HG03460 (cell line): ENCODE data around the gene LILRA6.
"Not testable (repeated sequence)": the region's sequence is repeated elsewhere in the genome, so short reads cannot be mapped to it uniquely, and the experiment has no call there.

ENCODE experiments used
- ATAC-seq: cut with Tn5 transposase; IDR thresholded peaks from one replicate; pipeline ENCODE4 v1.9.1; 2021; ENCODE audit not compliant: unreplicated experiment

The LILRA6 gene

DNA sequence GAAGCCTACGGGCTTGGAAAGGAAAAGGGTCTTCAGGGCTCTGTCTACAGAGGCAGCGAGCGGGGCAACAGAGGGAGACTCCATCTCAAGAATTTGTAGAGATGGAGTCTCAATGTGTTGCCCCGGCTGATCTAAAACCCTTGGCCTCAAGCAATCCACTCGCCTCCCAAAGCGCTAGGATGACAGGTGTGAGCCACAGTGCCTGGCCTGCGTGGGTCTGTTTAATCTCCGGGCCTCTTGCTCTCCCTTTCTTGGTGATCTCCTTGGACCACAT lies 33.9 kb downstream of the LILRA6 start:
- no peak for ATAC-seq

DNA sequence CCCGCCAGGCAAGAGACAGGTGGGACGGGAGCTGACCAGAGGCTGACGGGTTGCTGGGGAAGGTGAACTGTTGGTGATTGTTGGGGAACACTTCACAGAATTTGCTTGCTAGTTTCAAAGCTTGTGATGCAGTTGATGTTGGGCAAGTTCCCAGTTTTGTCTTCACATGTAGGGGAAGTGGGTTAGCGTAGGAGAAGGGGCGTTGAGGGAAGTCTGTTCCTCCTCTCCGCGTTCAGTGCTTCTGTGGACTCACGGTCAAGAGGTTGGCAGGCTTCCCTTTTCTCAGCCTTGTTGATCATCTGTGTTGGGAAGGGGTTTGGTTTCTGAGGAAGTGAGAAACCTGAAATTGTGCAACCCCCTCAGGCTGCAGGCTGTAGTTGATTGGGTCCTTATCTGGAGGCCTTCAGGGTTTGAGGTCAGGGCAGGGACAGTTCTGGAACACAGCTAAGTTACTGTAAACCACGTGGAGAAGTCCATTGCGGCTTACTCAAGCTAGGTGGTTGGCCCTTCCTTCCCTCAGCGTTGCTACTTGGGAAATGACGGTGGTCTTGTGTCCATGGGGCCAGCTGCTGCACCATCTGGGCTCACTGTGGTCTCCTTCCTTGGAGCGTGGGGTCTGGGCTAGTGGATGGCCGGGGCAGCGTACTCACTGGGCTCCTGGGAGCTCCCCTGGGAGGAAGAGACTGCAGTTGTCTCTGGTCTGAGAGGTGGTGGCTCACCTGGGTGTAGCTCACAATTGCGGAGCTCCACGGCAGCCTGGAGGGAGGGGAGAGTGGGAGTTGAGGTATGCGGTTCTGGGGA lies 34.4 kb downstream of the LILRA6 start:
- peak; percentile 36 for ATAC-seq

DNA sequence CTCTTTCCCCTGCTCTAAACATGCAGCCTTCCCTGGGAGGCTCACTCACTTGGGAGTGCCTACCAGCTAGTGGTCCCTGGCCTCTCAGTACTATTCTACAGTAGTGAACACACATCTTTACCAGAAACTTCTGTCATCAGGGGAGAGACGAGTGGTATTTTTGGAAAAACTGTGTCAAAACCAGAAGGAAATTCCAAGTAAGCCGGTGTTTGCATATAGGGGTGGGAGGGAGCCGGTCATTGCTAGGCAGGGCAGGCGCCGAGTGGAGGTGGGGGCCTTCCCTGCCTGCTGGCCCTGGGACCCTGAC lies 35.0 kb downstream of the LILRA6 start:
- no peak for ATAC-seq

DNA sequence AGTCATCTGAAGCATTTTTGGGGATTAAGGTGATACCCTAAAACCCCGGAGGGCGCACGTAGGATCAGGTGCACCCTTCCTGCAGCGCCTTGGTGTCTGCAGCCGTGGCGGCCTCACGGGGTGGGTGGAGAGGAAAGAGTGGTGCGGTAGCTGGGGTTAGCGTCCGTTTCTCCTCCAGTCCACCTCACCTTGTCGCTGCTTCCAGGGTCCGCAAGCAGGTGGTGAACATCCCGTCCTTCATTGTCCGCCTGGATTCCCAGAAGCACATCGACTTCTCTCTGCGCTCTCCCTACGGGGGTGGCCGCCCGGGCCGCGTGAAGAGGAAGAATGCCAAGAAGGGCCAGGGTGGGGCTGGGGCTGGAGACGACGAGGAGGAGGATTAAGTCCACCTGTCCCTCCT lies 35.4 kb downstream of the LILRA6 start:
- not testable (repeated sequence) for ATAC-seq

GRCh38 chr19:54206831-54207177 lies 35.8 kb downstream of the LILRA6 start:
- no peak for ATAC-seq

GRCh38 chr19:54206030-54206830 lies 36.4 kb downstream of the LILRA6 start:
- ATAC-seq: no peak

DNA sequence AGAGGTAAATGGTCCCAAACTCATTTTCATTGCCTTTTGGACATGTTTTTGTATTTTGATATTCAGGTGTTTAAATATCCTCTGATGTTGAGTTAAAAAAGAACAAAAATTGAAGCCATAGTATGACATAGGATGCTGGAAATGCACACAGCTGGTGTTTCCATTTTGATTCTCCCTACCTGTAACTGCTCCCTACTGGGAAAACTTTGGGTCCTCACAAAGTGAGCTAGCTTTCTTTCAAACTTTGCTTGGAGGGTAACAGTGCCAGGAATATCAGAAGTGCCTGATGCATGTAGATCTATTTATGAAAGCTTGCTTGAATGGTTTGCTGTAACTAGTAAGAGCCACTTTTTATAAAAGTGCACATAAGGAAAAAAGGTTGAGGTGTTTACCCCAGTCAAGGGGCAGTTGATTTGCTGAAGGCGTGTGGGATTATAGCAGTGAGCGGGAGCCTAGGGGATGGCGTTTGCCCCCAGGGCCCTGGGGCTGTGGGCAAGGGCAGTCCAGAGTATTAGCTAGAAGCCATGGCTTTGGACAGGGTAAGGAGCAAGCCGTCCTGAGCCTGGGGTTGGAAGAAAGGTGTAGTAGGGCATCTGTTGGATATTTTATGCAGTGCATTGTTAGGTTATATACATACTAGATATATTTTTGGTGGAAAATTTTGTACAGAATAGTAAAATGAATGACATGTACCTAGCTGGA lies 37.7 kb downstream of the LILRA6 start:
- ATAC-seq: no peak

- no peak for ATAC-seq
These were observed 39.4 kb downstream of the LILRA6 start for GRCh38 chr19:54203151-54203611.

GRCh38 chr19:54201980-54202379 lies 40.6 kb downstream of the LILRA6 start:
- no peak for ATAC-seq

GRCh38 chr19:54201172-54201701 lies 41.4 kb downstream of the LILRA6 start:
- ATAC-seq: no peak

GRCh38 chr19:54199401-54199800 lies 43.2 kb downstream of the LILRA6 start:
- no peak for ATAC-seq

DNA sequence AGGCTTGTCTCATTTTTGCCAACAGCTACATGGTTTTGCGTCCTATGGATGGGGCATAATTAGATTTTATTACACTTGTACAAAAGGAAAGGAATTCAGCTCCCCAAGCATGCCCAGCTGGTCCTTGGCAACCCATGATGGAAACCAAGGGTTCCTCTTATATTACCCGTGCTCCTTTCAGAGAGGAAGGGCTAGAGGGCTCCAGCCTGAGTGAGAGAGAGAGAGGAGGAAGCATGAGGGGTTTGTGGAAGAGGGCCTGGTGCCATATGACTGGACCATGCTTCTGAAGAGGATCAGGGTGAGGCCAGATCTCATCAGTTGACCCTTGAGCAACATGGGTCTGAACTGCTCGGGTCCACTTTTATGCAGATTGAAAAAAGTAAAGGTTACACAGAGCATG lies 45.5 kb downstream of the LILRA6 start:
- ATAC-seq: no peak

DNA sequence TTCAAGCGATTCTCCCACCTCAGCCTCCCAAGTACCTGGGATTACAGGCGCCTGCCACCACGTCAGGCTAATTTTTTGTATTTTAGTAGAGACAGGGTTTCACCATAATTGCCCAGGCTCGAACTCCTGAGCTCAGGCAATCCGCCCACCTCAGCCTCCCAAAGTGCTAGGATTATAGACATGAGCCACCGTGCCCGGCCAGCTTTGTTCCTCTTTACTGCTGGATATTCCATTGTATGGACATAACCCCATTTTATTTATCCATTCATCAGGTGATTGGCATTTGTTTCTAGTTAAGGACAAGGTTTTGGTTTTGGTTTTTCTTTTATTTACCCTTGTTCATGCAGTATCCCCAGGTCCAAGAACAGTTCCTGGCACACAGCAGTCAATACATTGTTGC lies 46.1 kb downstream of the LILRA6 start:
- ATAC-seq: no peak

- ATAC-seq: not testable (repeated sequence)
These were observed 48.1 kb downstream of the LILRA6 start for GRCh38 chr19:54194463-54194862.

- ATAC-seq: no peak
These were observed 49.6 kb downstream of the LILRA6 start for GRCh38 chr19:54193011-54193410.

DNA sequence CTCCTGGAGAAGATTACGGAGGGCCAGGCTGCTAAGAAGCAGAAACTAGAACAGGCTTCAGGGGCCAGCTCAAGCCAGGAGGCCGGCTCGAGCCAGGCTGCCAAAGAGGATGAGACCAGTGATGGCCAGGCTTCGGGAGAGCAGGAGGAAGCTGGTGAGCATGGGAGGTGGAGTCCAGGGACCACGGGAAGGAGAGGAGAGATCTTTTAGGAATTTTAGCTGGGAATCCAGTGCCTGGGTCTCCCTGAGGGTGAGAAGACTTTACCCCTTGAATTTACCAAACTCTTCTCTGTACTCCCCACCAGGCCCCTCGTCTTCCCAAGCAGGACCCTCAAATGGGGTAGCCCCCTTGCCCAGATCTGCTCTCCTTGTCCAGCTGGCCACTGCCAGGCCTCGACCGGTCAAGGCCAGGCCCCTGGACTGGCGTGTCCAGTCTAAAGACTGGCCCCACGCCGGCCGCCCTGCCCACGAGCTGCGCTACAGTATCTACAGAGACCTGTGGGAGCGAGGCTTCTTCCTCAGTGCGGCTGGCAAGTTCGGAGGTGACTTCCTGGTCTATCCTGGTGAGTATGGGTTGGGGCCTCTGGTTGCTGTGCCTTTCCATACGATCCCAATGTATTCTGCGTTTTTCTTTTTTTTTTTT lies 50.7 kb downstream of the LILRA6 start:
- no peak for ATAC-seq

DNA sequence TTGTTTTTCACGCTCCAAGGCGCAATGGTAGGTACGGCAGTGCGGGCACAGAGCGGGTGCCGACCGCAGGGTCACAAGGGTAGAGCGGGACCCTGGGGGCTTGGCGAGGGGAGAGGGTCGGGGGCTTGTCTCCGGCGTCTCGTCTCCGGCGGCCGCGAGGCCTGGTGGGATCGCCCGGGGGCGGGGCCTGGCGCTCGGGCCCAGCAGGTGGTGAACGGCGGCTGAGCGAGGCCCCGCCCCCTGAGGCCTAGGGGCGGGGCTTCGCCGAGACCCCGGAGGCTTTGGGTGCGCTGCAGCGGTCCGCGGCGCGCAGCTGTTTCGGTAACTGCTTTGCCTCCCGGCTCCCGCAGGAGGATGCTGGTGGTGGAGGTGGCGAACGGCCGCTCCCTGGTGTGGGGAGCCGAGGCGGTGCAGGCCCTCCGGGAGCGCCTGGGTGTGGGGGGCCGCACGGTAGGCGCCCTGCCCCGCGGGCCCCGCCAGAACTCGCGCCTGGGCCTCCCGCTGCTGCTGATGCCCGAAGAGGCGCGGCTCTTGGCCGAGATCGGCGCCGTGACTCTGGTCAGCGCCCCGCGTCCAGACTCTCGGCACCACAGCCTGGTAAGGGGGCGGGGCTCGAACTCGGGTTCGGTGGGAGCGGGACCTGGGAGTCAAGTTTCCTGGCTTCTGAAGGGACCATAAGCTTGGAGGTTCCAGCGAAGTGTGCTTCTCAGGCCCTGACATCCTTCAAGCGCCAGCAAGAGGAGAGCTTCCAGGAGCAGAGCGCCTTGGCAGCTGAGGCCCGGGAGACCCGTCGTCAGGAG lies 51.4 kb downstream of the LILRA6 start, which contains the start of gene TSEN34:
Gene TSEN34 (plus strand): TSS at position 298 of the 800 bp plus-strand sequence. CDS start 57 bp downstream, at position 355.
- ATAC-seq: peak; percentile 19

DNA sequence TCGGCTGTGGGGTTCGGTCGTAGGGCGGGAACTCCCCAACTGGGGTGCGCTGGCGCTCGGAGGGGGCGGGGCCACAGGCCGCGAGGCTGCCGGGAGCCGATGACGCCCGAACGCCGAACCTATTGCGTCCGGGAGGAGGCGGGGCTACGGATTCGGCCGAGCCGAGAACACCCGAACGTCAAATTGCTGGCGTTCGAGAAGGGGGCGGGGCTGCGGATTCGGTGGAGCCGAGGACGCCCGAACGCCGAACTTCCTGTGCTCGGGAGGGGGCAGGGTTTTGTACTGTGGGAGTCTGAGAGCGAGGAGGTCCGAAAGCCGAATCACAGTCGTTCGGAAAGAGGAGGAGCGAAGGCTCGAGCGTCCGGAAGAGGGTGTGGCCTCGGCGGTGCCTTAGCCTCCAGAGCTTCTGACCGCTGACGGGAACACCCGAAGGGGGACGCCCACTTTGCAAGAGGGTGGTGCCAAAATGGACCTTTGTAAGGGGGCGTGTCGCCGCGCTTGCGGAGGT lies 52.0 kb downstream of the LILRA6 start:
- ATAC-seq: peak; percentile 50

DNA sequence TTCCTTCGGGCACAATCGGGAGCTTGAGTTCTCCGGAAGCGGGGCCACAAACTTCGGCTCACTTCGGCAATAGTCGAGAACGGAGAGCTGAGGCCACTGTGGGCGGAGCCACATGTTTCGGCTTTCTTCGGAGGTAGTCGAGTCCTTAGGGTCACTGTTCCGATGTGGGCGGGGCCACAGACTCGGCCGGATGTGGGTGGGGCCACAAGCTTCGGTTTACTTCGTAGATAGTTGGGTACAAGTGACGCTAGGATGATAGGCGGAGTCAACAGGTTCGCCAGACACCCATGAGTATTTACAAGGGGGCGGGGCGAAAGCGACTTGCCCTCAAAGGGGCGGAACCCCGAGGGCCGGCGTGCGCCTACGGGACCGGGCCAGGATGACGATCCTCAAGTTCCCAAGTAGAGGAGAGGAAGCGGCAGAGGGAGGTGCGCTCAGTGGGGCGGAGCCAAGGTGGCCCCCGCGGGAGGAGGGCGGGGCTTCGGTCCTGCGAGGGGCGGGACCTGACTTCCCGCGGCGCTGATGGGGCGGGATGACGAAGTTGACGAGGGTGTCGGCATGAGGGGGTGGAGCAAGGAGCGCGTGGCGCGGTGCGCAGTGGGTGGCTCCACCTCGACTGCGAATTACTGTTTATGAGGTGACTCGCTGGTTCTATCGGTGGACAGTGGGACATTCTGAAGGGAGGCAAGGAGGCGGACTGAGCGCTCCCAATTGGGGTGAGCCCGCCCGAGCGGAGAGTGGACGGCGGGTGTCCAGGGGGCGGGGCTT lies 52.7 kb downstream of the LILRA6 start:
- peak; percentile 42 for ATAC-seq
